ENCODE data around the gene PLXNA4. TPM values are rescaled to one million over a fixed set of nuclear protein-coding genes. Genes with fewer than 3 reads are reported as not detected.

Gene PLXNA4
- total RNA-seq, 1 donor from 2014 or later: 5.9 TPM

DNA sequence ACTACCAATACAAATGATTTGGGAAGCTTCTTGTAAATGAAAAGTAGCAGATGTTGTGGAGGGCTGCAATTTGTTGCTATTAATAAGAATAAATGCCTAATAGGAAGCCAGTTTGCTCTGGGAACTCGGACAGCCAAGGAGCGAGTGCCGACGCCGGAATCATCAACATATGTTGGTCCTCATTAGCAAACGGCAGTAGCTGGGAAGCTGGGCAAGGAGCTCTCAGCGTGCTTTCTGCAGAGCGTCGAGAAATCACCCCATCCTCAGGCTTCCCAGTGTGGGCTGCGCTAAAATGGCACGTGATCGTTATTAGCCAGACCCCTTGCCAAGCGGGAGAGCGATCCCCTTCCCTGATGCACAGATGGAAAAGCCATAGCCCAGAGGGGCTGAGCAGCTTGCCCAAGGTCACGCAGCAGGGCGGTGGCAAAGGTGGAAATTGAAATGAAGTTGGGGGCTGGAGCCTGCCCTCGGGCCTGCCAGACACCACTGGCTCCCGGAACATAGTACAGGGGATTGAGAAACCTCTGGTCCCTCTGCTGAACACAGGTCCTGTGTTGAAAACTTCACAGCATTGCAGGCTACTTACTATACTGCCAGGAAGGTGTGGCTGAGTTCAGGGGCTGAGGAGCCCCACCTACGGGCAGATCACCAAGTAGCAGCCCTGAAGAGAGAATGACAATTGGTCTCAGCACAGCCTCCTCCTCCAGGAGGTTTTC is 326.9 kb downstream of the PLXNA4 start:
- intact Hi-C loops (cut with micrococcal nuclease): no loop called here

- intact Hi-C loops (cut with micrococcal nuclease): no loop called here
These were observed 327.4 kb downstream of the PLXNA4 start for GRCh38 chr7:132248841-132249240.

DNA sequence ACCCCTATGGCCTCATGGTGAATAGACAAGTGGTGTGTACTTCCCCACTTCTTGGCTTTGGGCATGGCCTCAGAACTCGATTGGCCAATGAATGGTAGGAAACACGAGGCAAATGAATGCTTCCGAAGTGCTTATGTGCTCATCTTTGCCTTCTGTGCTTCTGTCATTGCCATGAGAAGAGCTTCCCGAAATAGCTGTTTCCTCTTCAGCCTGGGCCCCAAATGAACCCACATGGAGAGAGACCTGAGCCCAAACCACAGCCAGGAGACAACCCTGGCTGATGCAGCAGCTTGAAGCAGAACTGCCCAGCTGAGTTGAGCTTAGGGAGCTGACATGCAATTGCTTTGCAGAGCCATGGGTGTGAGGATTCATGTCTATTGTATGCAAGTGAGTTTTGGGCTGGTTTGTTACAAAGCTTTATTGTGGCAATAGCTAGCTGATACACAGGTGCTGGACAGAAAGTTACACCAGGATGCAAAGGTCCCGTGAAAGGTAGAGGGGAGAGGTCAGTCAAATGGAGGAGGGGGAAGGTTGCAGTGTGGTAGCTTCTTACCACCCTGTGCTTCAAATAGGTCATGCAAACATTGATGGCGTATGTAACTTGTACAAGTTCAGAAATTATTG is 328.2 kb downstream of the PLXNA4 start:
- intact Hi-C loops (cut with micrococcal nuclease): no loop called here

DNA sequence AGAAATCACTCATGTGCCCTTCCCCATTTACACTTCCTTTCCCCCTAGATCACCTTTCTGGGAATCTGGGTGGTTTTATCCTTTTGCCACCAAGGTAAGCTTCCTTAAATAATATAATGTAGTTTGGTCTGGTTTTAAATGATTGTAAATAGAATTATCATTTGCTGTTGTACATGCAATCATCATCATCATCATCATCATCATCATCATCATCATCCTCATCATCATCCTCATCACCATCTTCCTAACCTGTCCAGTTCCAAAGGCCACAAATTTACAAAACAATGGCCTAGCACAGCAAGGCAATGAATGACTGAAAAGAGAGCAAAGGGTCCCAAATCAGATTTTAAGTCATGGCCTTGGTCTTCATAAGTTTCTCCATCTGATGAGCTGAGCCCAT is 329.7 kb downstream of the PLXNA4 start:
- intact Hi-C loops (cut with micrococcal nuclease): no loop called here

DNA sequence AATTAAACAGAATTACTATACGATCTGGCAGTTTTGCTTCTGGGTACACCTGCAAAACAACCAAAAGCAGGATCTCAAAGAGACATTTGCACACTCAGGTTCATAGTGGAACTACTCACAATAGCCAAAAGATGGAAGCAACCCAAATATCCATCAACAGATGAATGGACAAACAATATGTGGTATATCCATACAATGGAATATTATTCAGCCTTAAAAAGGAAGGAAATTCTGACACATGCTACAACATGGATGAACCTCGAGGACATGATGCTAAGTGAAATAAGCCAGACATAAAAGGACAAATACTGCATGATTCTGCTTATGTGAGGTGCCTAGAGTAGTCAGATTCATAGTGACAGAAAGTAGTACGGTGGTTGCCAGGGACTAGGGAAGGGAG is 330.7 kb downstream of the PLXNA4 start:
- intact Hi-C loops (cut with micrococcal nuclease): no loop called here

GRCh38 chr7:132244903-132245480 is 331.3 kb downstream of the PLXNA4 start:
- intact Hi-C loops (cut with micrococcal nuclease): no loop called here

DNA sequence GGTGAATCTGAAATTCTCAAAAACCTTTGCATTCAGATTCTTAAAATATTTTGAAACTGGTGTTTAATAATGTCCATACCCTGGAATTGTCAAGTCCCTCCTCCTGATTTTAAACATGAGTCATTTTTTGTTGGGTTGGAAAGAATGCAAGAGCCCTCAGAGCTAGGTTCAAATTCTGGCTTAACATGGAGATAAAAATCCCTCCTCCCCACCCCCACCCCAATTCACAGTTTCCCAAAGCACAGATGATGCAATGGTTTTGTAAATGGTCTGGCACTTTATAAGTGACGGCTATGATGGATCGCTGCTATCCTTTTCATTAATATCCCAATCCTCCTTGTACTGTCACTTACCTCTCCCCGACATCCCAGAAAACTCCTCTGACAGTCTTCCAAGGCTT is 332.8 kb downstream of the PLXNA4 start:
- intact Hi-C loops (cut with micrococcal nuclease): no loop called here

DNA sequence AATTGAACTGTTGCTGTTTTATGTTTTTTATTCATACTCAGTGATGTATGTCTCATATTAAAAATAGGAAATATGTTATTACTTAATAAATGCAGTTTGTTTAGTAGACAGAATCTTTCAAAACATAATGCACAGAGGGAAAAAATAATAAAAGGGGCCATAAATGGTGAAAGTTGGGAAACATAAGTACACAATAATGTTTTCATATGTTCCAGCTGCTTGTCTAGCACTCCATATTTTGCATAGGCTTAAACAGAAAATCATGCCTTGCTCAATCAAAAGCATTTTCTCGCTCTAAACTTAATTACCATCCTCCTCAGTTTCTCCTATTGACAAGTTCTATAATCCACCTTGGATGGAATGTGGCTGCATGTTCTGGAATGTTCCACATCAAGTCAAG is 333.2 kb downstream of the PLXNA4 start:
- intact Hi-C loops (cut with micrococcal nuclease): no loop called here

DNA sequence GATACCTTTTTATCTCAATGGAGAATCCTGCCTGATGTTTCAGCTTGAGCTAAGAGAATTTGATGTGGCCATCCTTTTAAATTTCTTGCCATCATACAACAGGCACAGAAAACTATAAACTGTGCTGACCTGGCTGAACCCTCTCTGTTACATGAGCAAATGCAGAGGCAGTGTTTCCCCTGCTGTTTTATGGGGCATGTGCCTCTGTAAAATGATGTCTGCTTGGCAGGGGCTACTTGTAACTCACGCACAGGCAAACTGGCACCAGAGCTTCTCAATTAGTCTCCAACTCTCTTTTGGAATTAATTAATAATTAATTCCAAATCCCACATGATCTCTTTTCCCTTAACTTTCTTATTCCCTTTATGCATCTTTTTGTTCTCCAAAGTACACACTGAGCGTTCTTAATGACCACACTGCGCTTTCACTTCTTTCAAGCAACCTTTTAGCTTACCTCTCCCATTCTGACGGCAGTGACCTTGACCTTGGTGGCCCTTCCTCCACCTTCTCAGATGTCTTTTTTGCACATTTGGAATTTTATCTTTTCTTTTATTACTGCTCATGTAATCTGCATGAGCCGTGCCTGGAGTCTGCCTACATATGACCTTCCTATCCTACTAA is 334.0 kb downstream of the PLXNA4 start:
- intact Hi-C loops (cut with micrococcal nuclease): no loop called here

DNA sequence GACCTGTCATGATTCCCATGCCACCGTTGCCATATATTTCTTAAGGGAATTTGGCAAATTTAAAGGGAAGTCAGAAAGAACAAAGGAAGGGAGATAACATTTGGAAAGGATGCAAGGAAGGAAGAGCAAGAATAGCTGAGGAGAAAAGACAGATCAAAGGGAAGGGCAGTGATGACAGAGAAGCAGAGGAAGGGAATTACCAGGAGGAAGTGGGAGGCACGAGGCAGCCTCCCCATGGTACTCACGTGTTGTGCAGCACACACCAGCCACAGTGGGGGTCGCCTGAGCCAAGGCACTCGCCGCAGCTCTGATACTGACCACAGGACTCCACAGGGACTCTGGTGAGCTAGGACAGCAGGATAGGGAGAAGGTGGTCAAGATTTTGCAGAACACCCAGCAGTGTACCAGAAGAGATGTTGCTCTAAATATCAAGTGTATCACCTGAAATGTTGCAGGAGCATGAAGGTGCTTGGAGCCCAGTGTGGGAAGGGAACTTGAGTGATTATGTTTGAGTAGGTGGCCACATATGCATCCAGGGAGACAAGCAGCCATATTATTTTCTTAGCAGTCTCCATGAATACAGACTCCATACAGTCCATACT is 335.3 kb downstream of the PLXNA4 start:
- intact Hi-C loops (cut with micrococcal nuclease): no loop called here

- intact Hi-C loops (cut with micrococcal nuclease): no loop called here
These were observed 336.0 kb downstream of the PLXNA4 start for GRCh38 chr7:132240262-132240661.

DNA sequence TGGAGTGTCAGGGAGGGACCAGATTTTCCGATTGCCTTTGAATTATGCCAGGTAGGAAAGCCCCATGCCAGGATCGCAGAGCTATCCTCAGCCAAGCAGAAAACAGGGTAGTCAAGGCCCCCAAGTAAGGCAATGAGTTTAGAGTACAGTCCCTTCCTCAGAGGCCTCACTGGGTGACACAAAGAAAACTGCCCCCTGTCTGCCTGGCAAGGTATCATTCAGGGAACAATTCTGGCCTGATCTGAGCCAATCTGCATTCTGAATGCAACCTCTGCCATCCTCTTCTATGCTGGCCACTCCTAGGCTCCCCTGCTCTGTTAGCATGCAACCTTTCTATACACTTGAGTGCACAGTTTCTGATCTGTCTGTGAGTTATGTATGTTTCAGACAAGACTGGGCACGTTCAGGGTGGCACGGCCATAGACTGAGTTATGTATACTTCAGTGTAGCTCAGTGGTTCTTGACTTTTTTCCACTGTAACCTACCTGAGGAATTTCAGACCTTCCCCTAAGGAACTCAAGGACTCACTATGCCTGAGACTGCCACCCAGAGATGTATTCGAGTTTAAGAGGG is 336.8 kb downstream of the PLXNA4 start:
- intact Hi-C loops (cut with micrococcal nuclease): no loop called here

GRCh38 chr7:132234711-132235110 is 341.6 kb downstream of the PLXNA4 start:
- intact Hi-C loops (cut with micrococcal nuclease): no loop called here

GRCh38 chr7:132232406-132232805 is 343.9 kb downstream of the PLXNA4 start:
- intact Hi-C loops (cut with micrococcal nuclease): no loop called here

- intact Hi-C loops (cut with micrococcal nuclease): no loop called here
These were observed 345.8 kb downstream of the PLXNA4 start for GRCh38 chr7:132230462-132230861.

GRCh38 chr7:132228240-132228639 is 348.0 kb downstream of the PLXNA4 start:
- intact Hi-C loops (cut with micrococcal nuclease): no loop called here

DNA sequence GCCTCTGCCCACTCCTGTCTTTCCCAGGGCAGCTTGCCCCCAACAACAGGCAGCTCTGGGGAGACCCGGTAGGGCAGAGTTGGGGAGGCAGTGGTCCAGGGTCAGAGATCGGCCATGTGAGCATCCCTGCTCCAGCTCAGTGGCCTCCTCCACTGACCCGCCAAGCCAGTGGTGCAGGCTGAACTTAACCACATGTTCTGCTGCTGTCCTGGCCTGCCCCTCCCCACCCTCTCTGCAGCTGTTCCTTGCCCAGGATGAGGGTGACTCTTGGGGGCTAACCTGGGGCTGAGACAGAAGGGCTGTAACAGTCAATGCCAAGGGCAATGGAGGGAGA is 349.3 kb downstream of the PLXNA4 start:
- intact Hi-C loops (cut with micrococcal nuclease): no loop called here

GRCh38 chr7:132226046-132226956 is 350.0 kb downstream of the PLXNA4 start:
- intact Hi-C loops (cut with micrococcal nuclease): no loop called here

- intact Hi-C loops (cut with micrococcal nuclease): no loop called here
These were observed 350.8 kb downstream of the PLXNA4 start for GRCh38 chr7:132225216-132226030.

GRCh38 chr7:132221356-132221755 is 354.9 kb downstream of the PLXNA4 start:
- intact Hi-C loops (cut with micrococcal nuclease): no loop called here
